ENCODE data around the gene CEACAM21.

CEACAM21 gene

DNA sequence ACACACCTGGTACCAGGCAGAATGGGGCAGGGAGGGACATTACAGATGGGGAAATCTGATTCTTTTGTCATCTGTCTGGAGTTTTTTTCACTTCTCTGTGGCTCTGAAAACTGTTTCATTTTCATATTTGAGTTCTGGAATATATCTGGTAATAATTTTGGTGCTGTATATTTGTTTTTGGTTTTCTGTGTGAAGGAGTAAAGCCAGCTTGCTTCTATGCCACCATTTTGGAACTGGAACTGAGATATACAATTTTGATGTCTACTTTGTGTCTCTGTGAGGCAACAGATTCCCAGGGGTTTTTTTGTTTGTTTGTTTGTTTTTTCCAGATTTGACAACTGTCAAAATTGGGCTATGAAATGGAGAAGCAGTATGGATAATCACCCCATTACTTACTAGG, 34.8 kb downstream of the CEACAM21 start:
- H3K4me1 Mint-ChIP-seq = no peaks in the 10 kb centered on the region
- H3K36me3 Mint-ChIP-seq = no peaks in the 10 kb centered on the region
- ATAC-seq = no peak
- peaks cover 3% of the 10 kb centered on the region for H3K9me3 Mint-ChIP-seq
- H3K4me3 Mint-ChIP-seq = no peak overlapping the region
- H3K27ac Mint-ChIP-seq = no peak overlapping the region
- peaks cover 44% of the 10 kb centered on the region for H3K27me3 Mint-ChIP-seq

DNA sequence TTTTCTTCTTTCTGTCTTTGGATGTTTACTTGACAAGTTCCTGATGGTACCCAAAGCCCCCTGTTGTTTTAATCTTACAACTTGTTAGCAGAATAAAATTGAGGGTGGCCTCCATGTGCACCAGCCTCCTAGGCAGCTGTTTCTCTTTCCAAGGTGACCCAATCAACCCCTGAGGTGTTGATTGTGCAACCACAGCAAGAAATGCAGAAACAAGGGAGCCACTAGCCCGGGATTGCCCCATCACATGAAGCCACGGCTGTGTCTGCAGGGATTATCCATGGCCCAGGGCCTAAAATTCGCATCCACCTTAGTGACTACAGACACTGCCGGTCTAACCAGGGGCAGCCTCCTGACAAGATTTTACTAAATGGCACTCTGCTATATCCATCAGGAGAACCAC, 36.5 kb downstream of the CEACAM21 start:
- H3K9me3 Mint-ChIP-seq = peaks cover 3% of the 10 kb centered on the region
- H3K27ac Mint-ChIP-seq = no peak overlapping the region

DNA sequence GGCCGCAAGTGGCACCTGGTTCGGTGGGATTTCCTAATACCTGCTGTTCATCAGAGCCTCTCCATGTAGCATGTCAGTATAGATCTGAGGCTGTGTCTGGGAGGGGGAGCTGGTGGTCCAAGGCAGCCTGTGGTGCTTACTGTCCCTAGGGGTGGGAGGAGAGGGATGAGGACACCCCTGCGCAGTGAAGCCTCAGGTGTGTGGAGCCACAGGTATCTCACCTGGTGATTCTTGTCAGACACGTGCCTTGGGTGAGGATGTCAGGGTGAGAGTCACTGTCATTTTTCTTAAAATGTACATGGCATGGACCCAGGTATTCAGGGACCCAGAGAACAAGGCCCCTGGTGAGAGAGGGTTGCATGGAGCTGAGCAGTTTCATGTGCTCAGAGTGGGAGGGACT, 39.2 kb downstream of the CEACAM21 start:
- peaks cover 63% of the 10 kb centered on the region for H3K27me3 Mint-ChIP-seq
- no peak overlapping the region for H3K27ac Mint-ChIP-seq
- H3K9me3 Mint-ChIP-seq = peaks cover 3% of the 10 kb centered on the region
- no peak for ATAC-seq
- no peaks in the 10 kb centered on the region for H3K36me3 Mint-ChIP-seq
- H3K4me1 Mint-ChIP-seq = no peaks in the 10 kb centered on the region
- no peak overlapping the region for H3K4me3 Mint-ChIP-seq

More for the DNA sequence above, 36.5 kb downstream of the CEACAM21 start:
- H3K4me1 Mint-ChIP-seq = no peaks in the 10 kb centered on the region
- no peak for ATAC-seq
- H3K36me3 Mint-ChIP-seq = no peaks in the 10 kb centered on the region
- peaks cover 58% of the 10 kb centered on the region for H3K27me3 Mint-ChIP-seq
- H3K4me3 Mint-ChIP-seq = no peak overlapping the region

DNA sequence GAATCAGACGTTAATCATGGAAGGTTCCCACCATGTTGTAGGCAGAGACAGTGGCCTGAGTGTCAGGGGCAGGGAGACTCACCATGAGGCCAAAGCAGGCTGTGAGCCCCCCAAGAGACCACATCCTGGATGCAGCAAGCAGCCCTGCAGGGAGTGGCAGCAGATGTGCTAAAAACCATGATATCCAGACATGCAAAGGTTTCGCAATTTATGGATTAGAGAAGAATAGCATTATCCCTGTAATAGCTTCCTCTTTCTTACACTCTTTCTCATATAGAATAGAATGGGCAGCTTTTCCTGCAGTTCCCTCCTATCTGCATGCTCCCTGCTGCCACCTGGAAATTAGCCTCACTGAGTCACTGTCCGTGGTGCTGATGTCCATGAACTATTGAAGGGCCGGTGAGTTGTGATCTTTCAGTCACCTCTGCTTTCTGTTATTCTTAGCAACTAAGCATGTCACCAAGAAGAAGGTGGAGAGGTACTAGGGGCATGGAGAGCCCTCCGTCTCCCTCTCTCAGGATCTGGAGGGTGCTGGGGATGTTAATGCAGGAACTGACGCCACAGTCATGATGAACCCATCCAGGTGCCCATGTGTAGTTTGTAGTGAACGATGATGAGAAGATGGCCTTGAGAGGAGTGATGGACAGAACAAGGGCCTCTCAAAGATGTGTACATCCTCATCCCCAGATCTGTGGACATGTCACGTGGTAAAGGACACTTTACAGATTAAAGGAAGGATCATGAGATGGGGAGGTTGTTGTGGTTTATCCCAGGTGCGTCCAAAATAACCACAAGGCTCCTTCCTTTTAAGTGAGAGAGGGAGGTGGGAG, 41.0 kb downstream of the CEACAM21 start:
- no peak for ATAC-seq
- Mint-ChIP-seq H3K27me3 (peaks cover 78% of the 10 kb centered on the region), H3K9me3 (peaks cover 3% of the 10 kb centered on the region), H3K36me3 (no peaks in the 10 kb centered on the region), H3K4me1 (no peaks in the 10 kb centered on the region), H3K4me3 (no peak overlapping the region), H3K27ac (no peak overlapping the region)

- H3K4me1 Mint-ChIP-seq = no peaks in the 10 kb centered on the region
- no peak overlapping the region for H3K27ac Mint-ChIP-seq
These were observed 42.2 kb downstream of the CEACAM21 start for GRCh38 chr19:41617941-41618730.

GRCh38 chr19:41619018-41619556, 43.1 kb downstream of the CEACAM21 start:
- Mint-ChIP-seq H3K4me3 (no peak overlapping the region), H3K27ac (no peak overlapping the region), H3K4me1 (no peaks in the 10 kb centered on the region), H3K9me3 (no peaks in the 10 kb centered on the region), H3K36me3 (no peaks in the 10 kb centered on the region), H3K27me3 (peaks cover 72% of the 10 kb centered on the region)
- no peak for ATAC-seq

More at GRCh38 chr19:41617941-41618730, 42.2 kb downstream of the CEACAM21 start:
- H3K27me3 Mint-ChIP-seq = peaks cover 77% of the 10 kb centered on the region
- H3K9me3 Mint-ChIP-seq = peaks cover 3% of the 10 kb centered on the region
- no peak overlapping the region for H3K4me3 Mint-ChIP-seq
- no peak for ATAC-seq
- H3K36me3 Mint-ChIP-seq = no peaks in the 10 kb centered on the region

- no peak overlapping the region for H3K4me3 Mint-ChIP-seq
- H3K36me3 Mint-ChIP-seq = no peaks in the 10 kb centered on the region
- H3K27me3 Mint-ChIP-seq = peaks cover 61% of the 10 kb centered on the region
- no peak for ATAC-seq
- H3K4me1 Mint-ChIP-seq = no peaks in the 10 kb centered on the region
- H3K9me3 Mint-ChIP-seq = no peaks in the 10 kb centered on the region
- no peak overlapping the region for H3K27ac Mint-ChIP-seq
These were observed 44.2 kb downstream of the CEACAM21 start for GRCh38 chr19:41620171-41620570.

DNA sequence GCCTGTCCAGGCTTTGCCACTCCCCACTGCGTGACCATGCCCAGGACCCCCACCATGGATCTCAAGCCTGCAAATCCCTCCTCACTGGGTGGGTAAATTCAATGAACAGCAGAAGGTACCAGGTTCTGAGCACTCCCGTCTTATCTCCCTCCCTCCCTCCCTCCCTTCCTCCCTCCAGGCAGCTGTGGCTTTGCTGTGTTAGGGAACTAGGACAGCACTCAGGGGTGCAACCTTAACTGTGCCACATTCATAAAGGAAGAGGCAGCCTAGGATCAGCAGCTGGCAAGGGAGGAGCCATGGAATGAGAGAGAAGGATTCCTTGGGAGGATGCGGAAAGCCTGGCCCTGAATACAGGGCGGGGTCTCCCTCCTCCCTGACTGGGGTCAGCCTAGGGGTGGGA, 45.3 kb downstream of the CEACAM21 start:
- Mint-ChIP-seq H3K9me3 (no peaks in the 10 kb centered on the region), H3K4me3 (no peak overlapping the region), H3K27me3 (peaks cover 65% of the 10 kb centered on the region), H3K36me3 (no peaks in the 10 kb centered on the region), H3K4me1 (no peaks in the 10 kb centered on the region), H3K27ac (no peak overlapping the region)
- no peak for ATAC-seq

DNA sequence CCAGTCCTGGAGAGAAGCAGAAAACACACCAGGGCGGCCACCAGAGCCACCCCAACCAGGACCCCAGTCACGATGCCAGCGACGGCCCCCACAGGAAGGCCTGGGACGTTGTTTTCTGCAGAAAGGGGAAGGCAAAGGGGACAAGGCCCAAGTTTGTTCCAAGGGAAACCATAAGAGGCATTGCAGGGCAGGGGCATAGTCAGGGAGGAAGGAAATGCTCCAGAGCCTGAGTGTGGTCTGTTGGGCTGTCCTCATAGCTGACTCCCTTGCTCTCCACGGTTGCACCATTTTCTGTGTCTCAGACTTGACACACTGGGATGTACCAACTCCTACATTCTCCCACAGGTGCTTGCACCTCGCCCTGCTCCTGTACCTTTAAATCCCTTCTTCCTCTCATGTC, 45.7 kb downstream of the CEACAM21 start:
- no peak overlapping the region for H3K27ac Mint-ChIP-seq
- H3K9me3 Mint-ChIP-seq = no peaks in the 10 kb centered on the region
- peaks cover 65% of the 10 kb centered on the region for H3K27me3 Mint-ChIP-seq
- H3K36me3 Mint-ChIP-seq = no peaks in the 10 kb centered on the region
- H3K4me1 Mint-ChIP-seq = peaks cover under 1% of the 10 kb centered on the region
- ATAC-seq = no peak
- H3K4me3 Mint-ChIP-seq = no peak overlapping the region

DNA sequence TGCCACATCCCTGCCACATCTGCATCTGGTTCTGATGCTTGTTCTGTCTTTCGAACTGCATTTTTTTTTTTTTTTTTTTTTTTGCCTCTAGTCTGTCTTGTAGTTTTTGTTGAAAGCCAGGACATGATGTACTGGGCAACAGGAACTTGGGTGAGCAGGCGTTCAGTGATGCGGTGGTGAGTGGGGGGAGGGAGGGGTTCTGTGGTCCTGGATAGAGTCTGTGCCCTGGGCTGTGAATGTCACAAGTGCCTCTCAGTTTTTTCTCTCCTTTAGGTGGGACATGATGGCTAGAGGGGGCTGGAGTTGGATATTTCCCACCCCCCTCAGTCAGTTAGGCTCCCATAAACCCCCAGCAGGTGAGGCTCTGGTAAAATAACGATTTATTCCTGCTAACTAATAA, 47.4 kb downstream of the CEACAM21 start:
- no peak for ATAC-seq
- Mint-ChIP-seq H3K27me3 (peaks cover 67% of the 10 kb centered on the region), H3K36me3 (no peaks in the 10 kb centered on the region), H3K9me3 (no peaks in the 10 kb centered on the region), H3K4me1 (peaks cover 8% of the 10 kb centered on the region), H3K27ac (no peak overlapping the region), H3K4me3 (no peak overlapping the region)

- peaks cover 8% of the 10 kb centered on the region for H3K4me1 Mint-ChIP-seq
- no peaks in the 10 kb centered on the region for H3K36me3 Mint-ChIP-seq
- H3K27me3 Mint-ChIP-seq = peaks cover 73% of the 10 kb centered on the region
- ATAC-seq = no peak
- no peak overlapping the region for H3K27ac Mint-ChIP-seq
- H3K9me3 Mint-ChIP-seq = no peaks in the 10 kb centered on the region
- H3K4me3 Mint-ChIP-seq = no peak overlapping the region
These were observed 48.5 kb downstream of the CEACAM21 start for GRCh38 chr19:41624515-41624914.

DNA sequence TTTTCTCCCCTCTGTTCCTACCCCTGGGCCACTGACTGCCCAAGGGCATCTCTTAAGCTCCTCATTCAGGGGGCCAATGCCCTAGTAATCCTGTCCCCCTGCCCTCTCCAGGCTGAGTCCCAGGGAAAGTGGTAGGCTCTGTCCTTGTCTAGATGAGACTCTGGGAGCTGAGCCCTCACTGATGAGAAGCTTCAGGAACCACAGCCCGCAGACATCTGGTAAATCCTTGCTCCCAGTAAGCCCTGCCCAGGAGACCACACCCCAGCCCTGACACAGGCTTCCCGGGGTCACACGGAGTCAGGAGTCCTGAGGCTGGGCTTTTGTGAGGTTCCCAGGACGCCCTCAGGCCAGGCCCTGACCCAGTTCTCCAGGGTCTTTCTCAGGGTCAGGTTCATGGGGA, 49.0 kb downstream of the CEACAM21 start:
- peaks cover 8% of the 10 kb centered on the region for H3K4me1 Mint-ChIP-seq
- H3K27ac Mint-ChIP-seq = no peak overlapping the region
- H3K9me3 Mint-ChIP-seq = no peaks in the 10 kb centered on the region
- no peaks in the 10 kb centered on the region for H3K36me3 Mint-ChIP-seq
- H3K27me3 Mint-ChIP-seq = peaks cover 70% of the 10 kb centered on the region
- H3K4me3 Mint-ChIP-seq = no peak overlapping the region
- no peak for ATAC-seq

- Mint-ChIP-seq H3K27ac (no peak overlapping the region), H3K27me3 (peaks cover 56% of the 10 kb centered on the region), H3K36me3 (no peaks in the 10 kb centered on the region), H3K4me3 (no peak overlapping the region), H3K9me3 (peaks cover 2% of the 10 kb centered on the region), H3K4me1 (peaks cover 8% of the 10 kb centered on the region)
- ATAC-seq = no peak
These were observed 50.3 kb downstream of the CEACAM21 start for GRCh38 chr19:41626278-41626677.

- Mint-ChIP-seq H3K4me1 (peaks cover 8% of the 10 kb centered on the region), H3K27me3 (peaks cover 50% of the 10 kb centered on the region), H3K27ac (no peak within 1 kb of the TSS), H3K36me3 (no peaks in the 10 kb centered on the region), H3K4me3 (no peak within 1 kb of the TSS), H3K9me3 (peaks cover 2% of the 10 kb centered on the region)
- ATAC-seq = no peak
These were observed 50.9 kb downstream of the CEACAM21 start, which contains the start of gene CEACAM4 for GRCh38 chr19:41626877-41627276. Gene CEACAM4, minus strand, starts transcription at chr19:41627074. Its CDS starts 111 bp downstream, at chr19:41626963.

- H3K36me3 Mint-ChIP-seq = no peaks in the 10 kb centered on the region
- H3K27me3 Mint-ChIP-seq = peaks cover 40% of the 10 kb centered on the region
- peaks cover 8% of the 10 kb centered on the region for H3K4me1 Mint-ChIP-seq
- no peak overlapping the region for H3K27ac Mint-ChIP-seq
- ATAC-seq = no peak
- H3K4me3 Mint-ChIP-seq = no peak overlapping the region
- peaks cover 2% of the 10 kb centered on the region for H3K9me3 Mint-ChIP-seq
These were observed 52.2 kb downstream of the CEACAM21 start for GRCh38 chr19:41627966-41628675.

All from stimulated activated memory B cell treated with anti-CD40 and anti-IgM and Interleukin-4, amounts not matched to agents 10 μg/mL and 1 μg/mL and 100 μg/mL, for 72 hours (primary cell).